CD14-positive monocyte (primary cell): ENCODE results near the gene PRF1. TPM values are rescaled to one million over a fixed set of nuclear protein-coding genes. Genes with fewer than 3 reads are reported as not detected.

Experiments
- DNase-seq, 3 donors: peaks; one replicate each; pipeline ENCODE4 v3.0.0-alpha.2; 2011 to 2022
- H2AFZ ChIP-seq: 2 replicates; pipeline ENCODE4 v1.6.0; 2012; ENCODE audit warnings: mild to moderate bottlenecking, low read depth, low read length, inconsistent platforms; ENCODE audit not compliant: insufficient read depth, poor library complexity, severe bottlenecking
- H3K27ac ChIP-seq, 2 donors: 1 replicate in 1 of 2; 2 replicates in 1 of 2; pipeline ENCODE4 v1.5.1; 2012 to 2013; ENCODE audit warnings: low read length in 2 of 2, control low read depth in 1 of 2, inconsistent platforms in 1 of 2, low read depth in 1 of 2, mild to moderate bottlenecking in 1 of 2
- H3K27me3 ChIP-seq, 2 donors: one replicate each; pipeline versions ENCODE4 v1.6.0 to v1.6.1; 2011 to 2013; ENCODE audit warnings: low read length in 2 of 2; ENCODE audit not compliant: control insufficient read depth in 2 of 2, insufficient read depth in 2 of 2
- H3K36me3 ChIP-seq, 2 donors: replicated peaks in 1 of 2; 1 replicate in 1 of 2; 2 replicates in 1 of 2; pipeline versions ENCODE4 v1.5.1 to v1.6.1; 2012 to 2013; ENCODE audit warnings: low read length in 2 of 2, control low read depth in 1 of 2, inconsistent platforms in 1 of 2, mild to moderate bottlenecking in 1 of 2; ENCODE audit not compliant: insufficient read depth in 2 of 2, control insufficient read depth in 1 of 2
- H3K4me1 ChIP-seq, 2 donors: 1 replicate in 1 of 2; 2 replicates in 1 of 2; pipeline versions ENCODE4 v1.5.1 to v1.6.1; 2012 to 2013; ENCODE audit warnings: low read length in 2 of 2, control low read depth in 1 of 2, inconsistent platforms in 1 of 2, mild to moderate bottlenecking in 1 of 2, moderate library complexity in 1 of 2; ENCODE audit not compliant: insufficient read depth in 2 of 2, control insufficient read depth in 1 of 2
- H3K4me2 ChIP-seq: replicated peaks from 2 replicates; pipeline ENCODE3; 2012; ENCODE audit warnings: low read length, moderate library complexity, mild to moderate bottlenecking; ENCODE audit not compliant: poor library complexity, severe bottlenecking; ENCODE audit errors: extremely low read depth
- H3K4me3 ChIP-seq, 3 experiments: fragments of 200-600 bp in 1 of 3; sonication (generic) in 1 of 3; replicated peaks in 1 of 3; 1 replicate in 2 of 3; 2 replicates in 1 of 3; pipeline ENCODE4 v1.5.1; 2011 to 2013; ENCODE audit warnings: low read length in 3 of 3, mild to moderate bottlenecking in 3 of 3, control low read depth in 2 of 3, low read depth in 2 of 3, inconsistent platforms in 1 of 3, moderate library complexity in 1 of 3
- H3K79me2 ChIP-seq: 2 replicates; pipeline ENCODE4 v1.6.0; 2012; ENCODE audit warnings: mild to moderate bottlenecking, control low read depth, inconsistent platforms, low read length, moderate library complexity; ENCODE audit not compliant: insufficient read depth
- H3K9ac ChIP-seq: 2 replicates; pipeline ENCODE4 v1.6.0; 2017; ENCODE audit warnings: low read length, mild to moderate bottlenecking; ENCODE audit not compliant: insufficient read depth, poor library complexity, severe bottlenecking
- H3K9me3 ChIP-seq, 2 donors: replicated peaks in 1 of 2; 1 replicate in 1 of 2; 2 replicates in 1 of 2; pipeline versions ENCODE4 v1.5.1 to v1.6.1; 2012 to 2013; ENCODE audit warnings: low read length in 2 of 2, control low read depth in 1 of 2; ENCODE audit not compliant: control insufficient read depth in 1 of 2, insufficient read depth in 1 of 2
- H4K20me1 ChIP-seq: 2 replicates; pipeline ENCODE4 v1.6.0; 2012; ENCODE audit warnings: mild to moderate bottlenecking, low read length, control low read depth, moderate library complexity; ENCODE audit not compliant: insufficient read depth
- H3K27ac Mint-ChIP-seq, 7 donors: one replicate each; pipeline ENCODE4 v1.8.0; 2020; ENCODE audit warnings: mild to moderate bottlenecking in 7 of 7, mixed read lengths in 7 of 7, moderate library complexity in 6 of 7, inconsistent platforms in 2 of 7
- H3K27me3 Mint-ChIP-seq, 3 donors: one replicate each; pipeline ENCODE4 v1.8.0; 2021 to 2022; ENCODE audit warnings: low read depth in 3 of 3, mild to moderate bottlenecking in 3 of 3, mixed read lengths in 3 of 3, moderate library complexity in 3 of 3, inconsistent platforms in 1 of 3
- H3K36me3 Mint-ChIP-seq, 2 donors: one replicate each; pipeline ENCODE4 v1.8.0; 2020; ENCODE audit warnings: mixed read lengths in 2 of 2, inconsistent platforms in 1 of 2, mild to moderate bottlenecking in 1 of 2
- H3K4me1 Mint-ChIP-seq: one replicate; pipeline ENCODE4 v1.8.0; 2020; ENCODE audit warnings: mild to moderate bottlenecking, mixed read lengths
- H3K4me3 Mint-ChIP-seq, 2 donors: one replicate each; pipeline ENCODE4 v1.8.0; 2020; ENCODE audit warnings: mild to moderate bottlenecking in 2 of 2, mixed read lengths in 2 of 2, moderate library complexity in 1 of 2
- H3K9me3 Mint-ChIP-seq, 7 donors: one replicate each; pipeline ENCODE4 v1.8.0; 2020 to 2022; ENCODE audit warnings: mixed read lengths in 7 of 7, mild to moderate bottlenecking in 6 of 7, moderate library complexity in 6 of 7, inconsistent platforms in 2 of 7
- WGBS: methylation state at CpG from one replicate; pipeline ENCODE4 v1.1.5; 2013; ENCODE audit warnings: missing lambda C conversion rate; ENCODE audit not compliant: insufficient coverage; 5-methylcytosine and 5-hydroxymethylcytosine counted together
- intact Hi-C, 2 donors: fragments of 100-400 bp; cut with micrococcal nuclease; formaldehyde crosslinking; loops; one replicate each; pipeline versions ENCODE4 v1.15.0 to v1.15.1; 2023
- polyA plus RNA-seq, 3 donors: library from polyadenylated mRNA; depleted of rRNA in 1 of 3; unstranded in 2 of 3; stranded (reverse) in 1 of 3; fragments of 300-500 nt in 2 of 3; fragments of >200 nt in 1 of 3; fragmentation: Illumina TruSeq in 2 of 3; gene quantifications; 1 replicate in 2 of 3; 2 replicates in 1 of 3; pipeline ENCODE4 v1.2.3, GENCODE V29; 2012 to 2021
- TF ChIP-seq, protein P1 (sequence below): fragments of 200-600 bp; IDR thresholded peaks from one replicate; pipeline ENCODE4 v1.8.0; 2022; ENCODE audit warnings: antibody characterized with exemption, mild to moderate bottlenecking

Gene PRF1
- polyA plus RNA-seq, 3 donors: 0.09 to 2.7 (median 2.4) TPM

DNA sequence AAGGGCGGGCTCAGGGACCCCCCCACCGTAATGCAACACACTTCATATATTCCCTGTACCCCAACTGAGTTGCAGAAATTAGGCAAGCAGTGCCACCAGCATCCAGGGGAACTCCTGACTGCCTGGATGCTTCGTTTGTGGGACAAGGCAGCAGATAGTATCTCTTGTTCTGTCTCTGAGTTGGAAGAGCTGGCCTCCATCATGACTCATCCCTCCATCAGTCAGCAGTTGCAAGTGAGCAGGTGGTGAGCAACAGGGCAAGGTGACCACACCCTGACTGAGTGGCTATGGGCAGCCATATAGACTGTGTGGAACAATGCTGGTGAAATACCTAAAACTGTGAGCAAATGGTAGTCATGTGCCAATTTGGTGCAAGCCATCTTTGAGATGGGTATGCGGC is 47.0 kb upstream of the PRF1 start:
- Histone ChIP-seq H3K9ac (no peak overlapping the region), H4K20me1 (no peaks in the 10 kb centered on the region), H3K79me2 (no peaks in the 10 kb centered on the region), H3K4me1 (no peaks in the 10 kb centered on the region), H3K27me3 (no peaks in the 10 kb centered on the region), H3K9me3 (peaks cover 39 to 59% of the 10 kb centered on the region in 2 donors), H3K4me2 (no peak overlapping the region), H3K4me3 (no peak overlapping the region), H3K36me3 (no peaks in the 10 kb centered on the region), H3K27ac (no peak overlapping the region), H2AFZ (no peak overlapping the region)
- Mint-ChIP-seq H3K4me3 (no peak overlapping the region), H3K36me3 (no peaks in the 10 kb centered on the region), H3K27ac (no peak overlapping the region), H3K4me1 (no peaks in the 10 kb centered on the region), H3K27me3 (peaks cover 0 to 2% (median 1%) of the 10 kb centered on the region in 3 donors), H3K9me3 (peaks cover 17 to 48% (median 37%) of the 10 kb centered on the region in 7 donors)
- no peak for DNase-seq
- 100% methylated on average over 4 of the region's 4 CpGs for WGBS
- TF ChIP-seq, protein P1, sequence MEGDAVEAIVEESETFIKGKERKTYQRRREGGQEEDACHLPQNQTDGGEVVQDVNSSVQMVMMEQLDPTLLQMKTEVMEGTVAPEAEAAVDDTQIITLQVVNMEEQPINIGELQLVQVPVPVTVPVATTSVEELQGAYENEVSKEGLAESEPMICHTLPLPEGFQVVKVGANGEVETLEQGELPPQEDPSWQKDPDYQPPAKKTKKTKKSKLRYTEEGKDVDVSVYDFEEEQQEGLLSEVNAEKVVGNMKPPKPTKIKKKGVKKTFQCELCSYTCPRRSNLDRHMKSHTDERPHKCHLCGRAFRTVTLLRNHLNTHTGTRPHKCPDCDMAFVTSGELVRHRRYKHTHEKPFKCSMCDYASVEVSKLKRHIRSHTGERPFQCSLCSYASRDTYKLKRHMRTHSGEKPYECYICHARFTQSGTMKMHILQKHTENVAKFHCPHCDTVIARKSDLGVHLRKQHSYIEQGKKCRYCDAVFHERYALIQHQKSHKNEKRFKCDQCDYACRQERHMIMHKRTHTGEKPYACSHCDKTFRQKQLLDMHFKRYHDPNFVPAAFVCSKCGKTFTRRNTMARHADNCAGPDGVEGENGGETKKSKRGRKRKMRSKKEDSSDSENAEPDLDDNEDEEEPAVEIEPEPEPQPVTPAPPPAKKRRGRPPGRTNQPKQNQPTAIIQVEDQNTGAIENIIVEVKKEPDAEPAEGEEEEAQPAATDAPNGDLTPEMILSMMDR: no peak
- intact Hi-C loops: no loop called here

DNA sequence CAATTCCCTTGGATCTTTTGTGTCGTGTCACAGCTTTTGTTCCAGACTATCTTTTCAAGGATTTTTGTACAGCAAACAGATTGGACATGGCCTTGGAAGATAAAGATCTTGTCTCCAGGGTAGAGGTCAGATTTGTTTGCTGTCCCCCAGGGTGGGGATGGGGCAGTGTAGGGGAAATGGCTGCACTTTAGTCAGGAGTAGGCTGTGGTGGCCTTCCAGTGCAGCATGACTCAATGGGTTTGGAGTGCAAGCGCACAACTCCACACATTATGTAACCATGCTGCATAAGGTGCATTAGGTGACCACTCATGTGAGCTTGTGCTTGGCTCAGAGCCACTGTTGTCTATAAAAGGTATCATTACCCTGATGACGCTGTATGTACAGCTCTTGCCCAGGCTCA is 45.9 kb upstream of the PRF1 start:
- no peaks in the 10 kb centered on the region for H3K4me1 Mint-ChIP-seq
- TF ChIP-seq, protein P1: no peak
- Histone ChIP-seq H3K9me3 (peaks cover 39 to 59% of the 10 kb centered on the region in 2 donors), H3K4me1 (no peaks in the 10 kb centered on the region), H4K20me1 (no peaks in the 10 kb centered on the region), H3K27me3 (no peaks in the 10 kb centered on the region), H3K79me2 (no peaks in the 10 kb centered on the region), H3K36me3 (no peaks in the 10 kb centered on the region), H3K9ac (no peak overlapping the region), H2AFZ (no peak overlapping the region), H3K4me3 (no peak overlapping the region), H3K4me2 (no peak overlapping the region), H3K27ac (no peak overlapping the region)
- H3K27me3 Mint-ChIP-seq: peaks cover 0 to 2% (median 1%) of the 10 kb centered on the region in 3 donors
- peaks cover 17 to 46% (median 37%) of the 10 kb centered on the region in 7 donors for H3K9me3 Mint-ChIP-seq
- intact Hi-C loops: no loop called here
- WGBS: 100% methylated on average over 2 of the region's 3 CpGs
- H3K27ac Mint-ChIP-seq: no peak overlapping the region
- no peak for DNase-seq
- H3K4me3 Mint-ChIP-seq: no peak overlapping the region
- H3K36me3 Mint-ChIP-seq: no peaks in the 10 kb centered on the region
